Neutrophil (primary cell): Measurements from ENCODE around the gene IL20.

Experiments used
- H3K27ac ChIP-seq: fragments of 200-600 bp; sonication (generic); 2 replicates; pipeline ENCODE4 v1.5.1; 2016; ENCODE audit warnings: mild to moderate bottlenecking, moderate library complexity
- H3K27me3 ChIP-seq: fragments of 200-600 bp; sonication (generic); 2 replicates; pipeline ENCODE4 v1.6.0; 2016; ENCODE audit warnings: mild to moderate bottlenecking
- H3K36me3 ChIP-seq: fragments of 200-600 bp; sonication (generic); 2 replicates; pipeline ENCODE4 v1.5.1; 2017
- H3K4me1 ChIP-seq, 2 experiments: fragments of 200-600 bp in 1 of 2; sonication (generic) in 1 of 2; 1 replicate in 1 of 2; 2 replicates in 1 of 2; pipeline versions ENCODE4 v1.5.1 to v1.6.1; 2013 to 2016; ENCODE audit warnings: low read depth in 1 of 2, low read length in 1 of 2, mild to moderate bottlenecking in 1 of 2, moderate library complexity in 1 of 2; ENCODE audit not compliant: control insufficient read depth in 1 of 2, insufficient read depth in 1 of 2
- H3K4me3 ChIP-seq, 2 experiments: fragments of 200-600 bp in 1 of 2; sonication (generic) in 1 of 2; 1 replicate in 1 of 2; 2 replicates in 1 of 2; pipeline ENCODE4 v1.5.1; 2013 to 2016; ENCODE audit warnings: low read depth in 1 of 2, low read length in 1 of 2, mild to moderate bottlenecking in 1 of 2, moderate library complexity in 1 of 2
- H3K9me3 ChIP-seq: fragments of 200-600 bp; sonication (generic); 2 replicates; pipeline ENCODE4 v1.5.1; 2016
- CTCF ChIP-seq: fragments of 200-600 bp; sonication (generic); IDR thresholded peaks from 2 replicates; pipeline ENCODE4 v1.5.1; 2016; ENCODE audit warnings: antibody characterized with exemption

The IL20 gene

DNA sequence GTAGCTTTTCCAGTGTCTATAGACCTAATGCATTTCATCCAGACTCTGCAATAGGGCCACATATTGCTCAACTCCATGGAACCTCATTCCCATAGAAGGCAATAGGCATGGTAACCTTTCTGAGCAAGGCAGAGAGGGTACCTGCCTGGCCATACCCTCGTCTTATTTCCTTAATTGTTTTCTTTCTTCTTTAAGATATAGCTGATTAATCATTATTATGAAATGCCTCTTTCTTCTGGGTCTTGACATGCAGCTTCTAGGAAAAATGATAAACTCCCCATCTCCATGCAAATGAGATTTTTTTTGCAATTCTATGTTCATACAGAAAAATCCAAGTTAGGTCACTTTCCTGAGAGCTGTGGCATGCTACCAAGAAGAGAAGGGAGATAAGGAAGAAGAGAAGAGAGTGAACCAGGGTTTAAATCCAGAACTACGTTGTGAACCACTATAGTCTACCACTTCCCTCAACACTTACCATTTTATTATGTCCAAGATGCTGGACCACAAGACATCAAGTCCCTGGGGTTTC is 33.0 kb upstream of the IL20 start:
- H3K4me1 ChIP-seq = peaks cover 9 to 12% of the 10 kb centered on the region in 2 experiments
- no peak overlapping the region for H3K4me3 ChIP-seq
- H3K36me3 ChIP-seq = no peaks in the 10 kb centered on the region
- TF ChIP-seq CTCF = no peak
- H3K27ac ChIP-seq = no peak overlapping the region
- H3K27me3 ChIP-seq = no peaks in the 10 kb centered on the region
- H3K9me3 ChIP-seq = no peaks in the 10 kb centered on the region

DNA sequence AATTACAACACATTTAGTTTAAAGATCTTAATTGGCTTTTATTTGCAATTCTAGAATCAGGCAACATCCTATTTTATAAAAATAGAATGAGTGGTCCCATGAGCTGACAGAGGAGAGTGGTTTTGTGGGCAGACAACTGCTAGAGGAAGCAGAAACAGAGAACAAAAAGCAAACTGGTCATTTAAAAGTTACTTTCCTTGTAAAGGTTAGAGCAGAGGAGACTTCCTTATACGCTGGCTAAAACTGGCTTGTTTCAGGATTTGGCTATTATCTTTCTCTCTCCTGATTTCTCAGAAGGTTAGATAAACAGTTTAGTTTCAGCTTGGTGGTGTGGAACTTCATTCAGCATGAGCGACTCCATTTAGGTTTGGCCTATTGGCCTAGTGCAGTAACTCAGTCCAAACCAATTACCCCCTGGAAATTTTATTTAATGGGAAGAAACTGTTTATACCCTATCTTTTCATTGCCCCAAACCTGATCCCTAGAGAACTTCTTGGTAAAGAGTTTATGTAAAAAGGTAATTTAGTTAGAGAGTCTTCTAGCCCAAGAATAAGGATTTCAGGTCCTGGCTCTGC is 32.2 kb upstream of the IL20 start:
- Histone ChIP-seq H3K27me3 (no peaks in the 10 kb centered on the region), H3K27ac (no peak overlapping the region), H3K4me1 (peaks cover 9 to 12% of the 10 kb centered on the region in 2 experiments), H3K36me3 (no peaks in the 10 kb centered on the region), H3K9me3 (no peaks in the 10 kb centered on the region), H3K4me3 (no peak overlapping the region)
- no peak for TF ChIP-seq CTCF

DNA sequence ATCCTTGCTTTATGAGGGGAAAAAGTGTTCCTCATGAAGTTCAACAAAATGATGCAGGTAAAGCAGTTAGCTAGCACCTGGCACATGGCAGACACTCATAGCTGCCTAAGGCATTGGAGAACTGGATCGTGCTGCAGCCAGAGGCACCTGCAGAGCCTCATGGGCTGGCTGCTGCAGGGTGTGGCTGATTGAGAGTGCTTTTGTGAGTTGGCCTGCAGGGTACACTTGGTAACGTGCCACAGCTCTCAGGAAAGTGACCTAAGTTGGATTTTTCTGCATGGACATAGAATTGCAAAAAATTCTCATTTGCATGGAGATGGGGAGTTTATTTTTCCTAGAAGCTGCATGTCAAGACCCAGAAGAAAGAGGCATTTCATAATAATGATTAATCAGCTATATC is 31.6 kb upstream of the IL20 start:
- Histone ChIP-seq H3K27me3 (no peaks in the 10 kb centered on the region), H3K36me3 (no peaks in the 10 kb centered on the region), H3K27ac (no peak overlapping the region), H3K4me3 (no peak overlapping the region), H3K9me3 (no peaks in the 10 kb centered on the region), H3K4me1 (peaks cover 9 to 12% of the 10 kb centered on the region in 2 experiments)
- TF ChIP-seq CTCF = no peak

- no peaks in the 10 kb centered on the region for H3K27me3 ChIP-seq
- H3K36me3 ChIP-seq = no peaks in the 10 kb centered on the region
- no peak overlapping the region for H3K27ac ChIP-seq
- TF ChIP-seq CTCF = no peak
- no peak overlapping the region for H3K4me3 ChIP-seq
- H3K4me1 ChIP-seq = peaks cover 9% of the 10 kb centered on the region in 2 experiments
- H3K9me3 ChIP-seq = no peaks in the 10 kb centered on the region
Measured at GRCh38 chr1:206834217-206834616, 31.2 kb upstream of the IL20 start.

GRCh38 chr1:206834711-206835110 is 30.7 kb upstream of the IL20 start:
- no peak for TF ChIP-seq CTCF
- Histone ChIP-seq H3K9me3 (no peaks in the 10 kb centered on the region), H3K4me1 (peaks cover 4% of the 10 kb centered on the region in 2 experiments), H3K36me3 (no peaks in the 10 kb centered on the region), H3K27ac (no peak overlapping the region), H3K27me3 (no peaks in the 10 kb centered on the region), H3K4me3 (no peak overlapping the region)
